SK-N-MC (cell line): ENCODE results near the gene BSCL2.

Experiments
- EZH2 ChIP-seq: fragments of 200-600 bp; sonication (generic); IDR thresholded peaks from one replicate; pipeline ENCODE4 v1.6.1; 2017; ENCODE audit warnings: antibody characterized with exemption
- POLR2AphosphoS5 ChIP-seq: IDR thresholded peaks from 2 replicates; pipeline ENCODE4 v1.6.1; 2012; ENCODE audit warnings: mild to moderate bottlenecking, low read depth, low read length, borderline replicate concordance

GRCh38 chr11:62678770-62679696 is 28.2 kb downstream of the BSCL2 start, which contains the start of gene UBXN1:
- TF ChIP-seq EZH2 (no peak), POLR2AphosphoS5 (peak; percentile 87)
